DOHH2 (cell line): ENCODE data around the gene CCDC34.

Experiments used
- H3F3A ChIP-seq: fragments of 200-600 bp; sonication (generic), shearing (Covaris generic); 2 replicates; pipeline ENCODE4 v1.6.0; 2016; ENCODE audit warnings: antibody characterized with exemption, mild to moderate bottlenecking; ENCODE audit not compliant: control insufficient read depth, insufficient read depth
- H3K27ac ChIP-seq: fragments of 200-600 bp; sonication (generic); 2 replicates; pipeline ENCODE4 v1.5.1; 2014; ENCODE audit warnings: low read depth, mild to moderate bottlenecking, low read length, moderate library complexity
- H3K27me3 ChIP-seq: fragments of 200-600 bp; sonication (generic); 2 replicates; pipeline ENCODE4 v1.6.1; 2014; ENCODE audit warnings: mild to moderate bottlenecking, low read length, mixed read lengths; ENCODE audit not compliant: control insufficient read depth
- H3K36me3 ChIP-seq: fragments of 200-600 bp; sonication (generic); 2 replicates; pipeline ENCODE4 v1.6.1; 2014; ENCODE audit warnings: mild to moderate bottlenecking, low read length, moderate library complexity, mixed read lengths; ENCODE audit not compliant: control insufficient read depth
- H3K4me1 ChIP-seq: fragments of 200-600 bp; sonication (generic); 2 replicates; pipeline ENCODE4 v1.6.1; 2014; ENCODE audit warnings: mild to moderate bottlenecking, low read length, mixed read lengths; ENCODE audit not compliant: control insufficient read depth
- H3K4me2 ChIP-seq: fragments of 200-600 bp; sonication (generic); 2 replicates; pipeline ENCODE4 v1.6.0; 2014; ENCODE audit warnings: mild to moderate bottlenecking, low read length, moderate library complexity
- H3K4me3 ChIP-seq: fragments of 200-600 bp; sonication (generic); 2 replicates; pipeline ENCODE4 v1.5.1; 2014; ENCODE audit warnings: mild to moderate bottlenecking, low read length, mixed read lengths
- H3K79me2 ChIP-seq: fragments of 200-600 bp; sonication (generic); 2 replicates; pipeline ENCODE4 v1.6.1; 2014; ENCODE audit warnings: mild to moderate bottlenecking, low read length, mixed read lengths; ENCODE audit not compliant: control insufficient read depth
- H3K9me2 ChIP-seq: fragments of 200-600 bp; sonication (generic); replicated peaks from 2 replicates; pipeline ENCODE4 v1.6.1; 2014; ENCODE audit warnings: mild to moderate bottlenecking, low read length, mixed read lengths; ENCODE audit not compliant: control insufficient read depth
- H3K9me3 ChIP-seq: fragments of 200-600 bp; sonication (generic); 2 replicates; pipeline ENCODE4 v1.6.1; 2014; ENCODE audit warnings: antibody characterized with exemption, low read length, mixed read lengths; ENCODE audit not compliant: control insufficient read depth, insufficient read depth
- H4K20me1 ChIP-seq: fragments of 200-600 bp; sonication (generic); 2 replicates; pipeline ENCODE4 v1.6.0; 2014; ENCODE audit warnings: low read depth, mild to moderate bottlenecking, antibody characterized with exemption, low read length, moderate library complexity; ENCODE audit not compliant: control insufficient read depth, insufficient read depth
- EZH2phosphoT487 ChIP-seq: fragments of 200-600 bp; sonication (generic); IDR thresholded peaks from 2 replicates; pipeline ENCODE4 v1.6.1; 2017; ENCODE audit warnings: borderline replicate concordance, mild to moderate bottlenecking, antibody characterized with exemption, low read length, moderate library complexity, mixed read lengths

The CCDC34 gene

GRCh38 chr11:27290261-27291050, 72.6 kb downstream of the CCDC34 start:
- Histone ChIP-seq H3K9me2 (no peaks in the 10 kb centered on the region), H3K4me3 (no peak overlapping the region), H3K4me1 (no peaks in the 10 kb centered on the region), H3K27me3 (no peaks in the 10 kb centered on the region), H3K79me2 (no peaks in the 10 kb centered on the region), H3K27ac (no peak overlapping the region), H3F3A (no peaks in the 10 kb centered on the region), H3K9me3 (peaks cover 12% of the 10 kb centered on the region), H4K20me1 (no peaks in the 10 kb centered on the region), H3K36me3 (no peaks in the 10 kb centered on the region), H3K4me2 (no peak overlapping the region)
- no peak for TF ChIP-seq EZH2phosphoT487
